Measurements from ENCODE around the gene XIAP. TPM values are rescaled to one million over a fixed set of nuclear protein-coding genes. Genes with fewer than 3 reads are reported as not detected.

XIAP gene
- polyA plus RNA-seq, 3 donors: 2.1 to 10.0 (median 5.8) TPM

DNA sequence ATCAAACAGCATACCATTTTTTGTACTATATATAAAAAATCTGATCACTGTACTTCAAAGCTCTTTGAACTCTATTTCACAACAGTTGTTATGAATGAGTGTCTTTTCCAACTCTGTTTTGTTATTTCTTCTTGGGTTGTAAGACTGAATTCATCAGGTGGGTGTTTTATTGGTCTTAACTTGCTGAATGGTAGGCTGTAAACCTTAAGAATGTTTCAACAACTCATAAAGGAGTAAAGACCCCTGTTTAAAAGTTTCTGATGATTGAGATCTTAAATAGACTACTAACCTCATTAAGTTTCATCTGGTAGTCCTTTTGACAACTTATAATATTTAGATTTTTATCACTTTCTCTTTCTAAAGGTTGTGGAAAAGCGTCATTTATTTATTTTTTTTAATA, 83.2 kb downstream of the XIAP start:
- Histone ChIP-seq H4K20me1 (ENCODE audit: insufficient read depth, low read length) (no peaks in the 10 kb centered on the region), H3K79me2 (ENCODE audit: insufficient read depth, low read length) (no peaks in the 10 kb centered on the region), H3K9me3 (replicated peaks in 1 of 2; ENCODE audit: control insufficient read depth in 1 of 2, insufficient read depth in 1 of 2, low read length in 2 of 2) (no peaks in the 10 kb centered on the region), H3K4me1 (ENCODE audit: control insufficient read depth in 1 of 2, insufficient read depth in 2 of 2, low read length in 2 of 2) (no peaks in the 10 kb centered on the region), H3K4me3 (replicated peaks in 1 of 3; ENCODE audit: low read depth in 2 of 3, low read length in 3 of 3) (no peak overlapping the region), H2AFZ (ENCODE audit: insufficient read depth, low read depth, low read length, poor library complexity, severe bottlenecking) (no peak overlapping the region), H3K36me3 (replicated peaks in 1 of 2; ENCODE audit: control insufficient read depth in 1 of 2, insufficient read depth in 2 of 2, low read length in 2 of 2) (no peaks in the 10 kb centered on the region), H3K9ac (ENCODE audit: insufficient read depth, low read length, poor library complexity, severe bottlenecking) (no peak overlapping the region), H3K4me2 (replicated peaks; ENCODE audit: extremely low read depth, low read length, poor library complexity, severe bottlenecking) (no peak overlapping the region), H3K27me3 (ENCODE audit: control insufficient read depth in 2 of 2, insufficient read depth in 2 of 2, low read length in 2 of 2) (no peaks in the 10 kb centered on the region), H3K27ac (ENCODE audit: low read depth in 1 of 2, low read length in 2 of 2) (no peak overlapping the region)
- Mint-ChIP-seq H3K27me3 (ENCODE audit: low read depth in 3 of 3) (peaks cover 0 to 6% (median 0%) of the 10 kb centered on the region in 3 donors), H3K36me3 (no peaks in the 10 kb centered on the region), H3K27ac (no peak overlapping the region), H3K9me3 (no peaks in the 10 kb centered on the region), H3K4me3 (no peak overlapping the region), H3K4me1 (peaks cover 4% of the 10 kb centered on the region)
- intact Hi-C loops (cut with micrococcal nuclease): no loop called here
- DNase-seq: no peak
- TF ChIP-seq, protein P1, sequence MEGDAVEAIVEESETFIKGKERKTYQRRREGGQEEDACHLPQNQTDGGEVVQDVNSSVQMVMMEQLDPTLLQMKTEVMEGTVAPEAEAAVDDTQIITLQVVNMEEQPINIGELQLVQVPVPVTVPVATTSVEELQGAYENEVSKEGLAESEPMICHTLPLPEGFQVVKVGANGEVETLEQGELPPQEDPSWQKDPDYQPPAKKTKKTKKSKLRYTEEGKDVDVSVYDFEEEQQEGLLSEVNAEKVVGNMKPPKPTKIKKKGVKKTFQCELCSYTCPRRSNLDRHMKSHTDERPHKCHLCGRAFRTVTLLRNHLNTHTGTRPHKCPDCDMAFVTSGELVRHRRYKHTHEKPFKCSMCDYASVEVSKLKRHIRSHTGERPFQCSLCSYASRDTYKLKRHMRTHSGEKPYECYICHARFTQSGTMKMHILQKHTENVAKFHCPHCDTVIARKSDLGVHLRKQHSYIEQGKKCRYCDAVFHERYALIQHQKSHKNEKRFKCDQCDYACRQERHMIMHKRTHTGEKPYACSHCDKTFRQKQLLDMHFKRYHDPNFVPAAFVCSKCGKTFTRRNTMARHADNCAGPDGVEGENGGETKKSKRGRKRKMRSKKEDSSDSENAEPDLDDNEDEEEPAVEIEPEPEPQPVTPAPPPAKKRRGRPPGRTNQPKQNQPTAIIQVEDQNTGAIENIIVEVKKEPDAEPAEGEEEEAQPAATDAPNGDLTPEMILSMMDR (IDR thresholded peaks at IDR 0.05): no peak
- WGBS (ENCODE audit: insufficient coverage): no CpG with 5 or more reads among the region's 1 CpG

DNA sequence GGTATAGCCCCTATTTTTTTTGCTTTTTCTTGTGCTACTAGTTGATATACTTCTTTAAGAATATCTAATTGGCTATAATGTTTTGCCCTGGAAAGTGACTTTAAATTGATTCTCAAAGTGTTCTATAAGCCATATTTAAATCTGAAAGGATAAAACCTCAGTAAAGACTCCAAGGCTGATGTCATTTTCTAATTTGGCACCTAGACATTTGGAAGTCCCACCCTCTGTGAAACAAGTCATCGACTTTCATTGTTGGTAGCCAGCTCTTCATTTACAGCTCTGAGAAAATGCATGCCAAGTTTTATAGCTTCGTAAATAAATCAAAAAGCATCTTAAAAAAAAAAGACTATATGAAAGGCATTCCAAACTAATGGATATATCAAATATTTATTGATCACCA, 83.6 kb downstream of the XIAP start:
- TF ChIP-seq, protein P1 (IDR thresholded peaks at IDR 0.05): no peak
- no peaks in the 10 kb centered on the region for H3K27me3 ChIP-seq (ENCODE audit: control insufficient read depth in 2 of 2, insufficient read depth in 2 of 2, low read length in 2 of 2)
- H3K4me3 ChIP-seq (replicated peaks in 1 of 3; ENCODE audit: low read depth in 2 of 3, low read length in 3 of 3): no peak overlapping the region
- H3K9ac ChIP-seq (ENCODE audit: insufficient read depth, low read length, poor library complexity, severe bottlenecking): no peak overlapping the region
- H3K36me3 ChIP-seq (replicated peaks in 1 of 2; ENCODE audit: control insufficient read depth in 1 of 2, insufficient read depth in 2 of 2, low read length in 2 of 2): no peaks in the 10 kb centered on the region
- Mint-ChIP-seq H3K4me1 (peaks cover 4% of the 10 kb centered on the region), H3K27me3 (ENCODE audit: low read depth in 3 of 3) (peaks cover 0 to 6% (median 0%) of the 10 kb centered on the region in 3 donors), H3K4me3 (no peak overlapping the region), H3K9me3 (no peaks in the 10 kb centered on the region), H3K36me3 (no peaks in the 10 kb centered on the region), H3K27ac (no peak overlapping the region)
- H3K79me2 ChIP-seq (ENCODE audit: insufficient read depth, low read length): no peaks in the 10 kb centered on the region
- H2AFZ ChIP-seq (ENCODE audit: insufficient read depth, low read depth, low read length, poor library complexity, severe bottlenecking): no peak overlapping the region
- no CpG with 5 or more reads among the region's 2 CpGs for WGBS (ENCODE audit: insufficient coverage)
- H3K27ac ChIP-seq (ENCODE audit: low read depth in 1 of 2, low read length in 2 of 2): no peak overlapping the region
- intact Hi-C loops (cut with micrococcal nuclease): no loop called here
- H3K4me1 ChIP-seq (ENCODE audit: control insufficient read depth in 1 of 2, insufficient read depth in 2 of 2, low read length in 2 of 2): no peaks in the 10 kb centered on the region
- H4K20me1 ChIP-seq (ENCODE audit: insufficient read depth, low read length): no peaks in the 10 kb centered on the region
- no peak overlapping the region for H3K4me2 ChIP-seq (replicated peaks; ENCODE audit: extremely low read depth, low read length, poor library complexity, severe bottlenecking)
- no peak for DNase-seq
- no peaks in the 10 kb centered on the region for H3K9me3 ChIP-seq (replicated peaks in 1 of 2; ENCODE audit: control insufficient read depth in 1 of 2, insufficient read depth in 1 of 2, low read length in 2 of 2)

Measured in CD14-positive monocyte (primary cell).